Lower leg skin (tissue), 4 donors: ENCODE results near the gene CBX2. TPM values are rescaled to one million over a fixed set of nuclear protein-coding genes. Genes with fewer than 3 reads are reported as not detected.
"Not testable (repeated sequence)": the region's sequence is repeated elsewhere in the genome, so short reads cannot be mapped to it uniquely, and the experiment has no call there.

Experiments used
- DNase-seq, 2 donors: peaks; one replicate each; pipeline ENCODE4 v3.0.0-alpha.2; 2019; ENCODE audit warnings: low spot score in 2 of 2
- H3K4me3 ChIP-seq: fragments of 200-600 bp; sonication (generic); 2 replicates; pipeline ENCODE4 v1.5.1; 2017; ENCODE audit warnings: mild to moderate bottlenecking, low read depth; ENCODE audit not compliant: poor library complexity, severe bottlenecking
- CTCF ChIP-seq, 3 donors: fragments of 450-650 bp; IDR thresholded peaks; one replicate each; pipeline ENCODE4 v1.5.1; 2016; ENCODE audit warnings: antibody characterized with exemption in 3 of 3, mild to moderate bottlenecking in 3 of 3, moderate library complexity in 2 of 3
- POLR2A ChIP-seq, 2 donors: fragments of 450-650 bp; IDR thresholded peaks; one replicate each; pipeline ENCODE4 v1.6.1; 2016 to 2017; ENCODE audit warnings: antibody characterized with exemption in 2 of 2, mild to moderate bottlenecking in 1 of 2, moderate library complexity in 1 of 2
- WGBS, 2 donors: methylation state at CpG; one replicate each; pipeline ENCODE4 v1.1.5; 2018; 5-methylcytosine and 5-hydroxymethylcytosine counted together
- intact Hi-C: fragments of 100-400 bp; cut with DNase I; formaldehyde crosslinking; loops from one replicate; pipeline ENCODE4 v1.15.0; 2023; ENCODE audit warnings: low total_unique reads
- total RNA-seq, 4 donors: library from RNA; depleted of rRNA; stranded (reverse); fragments of >200 nt; gene quantifications; one replicate each; pipeline ENCODE4 v1.1.0, GENCODE V29; 2016

Gene CBX2
- total RNA-seq, 4 donors from 2014 or later = 1.9 to 3.8 (median 3.1) TPM

- H3K4me3 ChIP-seq = no peak overlapping the region
- no peak for DNase-seq
- TF ChIP-seq POLR2A (IDR thresholded peaks at IDR 0.05) (no peak), CTCF (IDR thresholded peaks at IDR 0.05) (no peak)
- intact Hi-C loops = no loop called here
- WGBS, 2 donors = 72 to 74% methylated on average over 25 to 28 of the region's 28 CpGs
Observed at GRCh38 chr17:79769570-79770506, 8.1 kb upstream of the CBX2 start.

DNA sequence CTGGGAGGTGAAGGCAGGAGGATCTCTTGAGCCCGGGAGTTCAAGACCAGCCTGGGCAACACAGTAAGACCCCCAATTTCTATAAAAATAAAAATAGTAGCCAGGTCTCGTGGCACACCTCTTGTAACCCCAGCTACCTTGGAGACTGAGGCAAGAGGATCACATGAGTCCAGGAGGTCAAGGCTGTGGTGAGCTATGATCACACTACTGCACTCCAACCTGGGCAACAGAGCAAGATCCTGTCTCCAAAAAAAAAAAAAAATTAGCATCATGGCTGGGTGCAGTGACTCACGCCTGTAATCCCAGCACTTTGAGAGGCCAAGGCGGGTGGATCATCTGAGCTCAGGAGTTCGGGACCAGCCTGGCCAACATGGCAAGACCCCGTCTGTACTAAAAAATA, 6.7 kb upstream of the CBX2 start:
- 89 to 90% methylated on average over 6 of the region's 6 CpGs for WGBS, 2 donors
- intact Hi-C loops = no loop called here
- H3K4me3 ChIP-seq = no peak overlapping the region
- no peak for DNase-seq
- TF ChIP-seq POLR2A (IDR thresholded peaks at IDR 0.05) (no peak), CTCF (IDR thresholded peaks at IDR 0.05) (no peak)

GRCh38 chr17:79772726-79773125, 5.2 kb upstream of the CBX2 start:
- DNase-seq, H3K4me3 ChIP-seq, intact Hi-C loops: not testable (repeated sequence)
- 71 to 80% methylated on average over 9 of the region's 9 CpGs for WGBS, 2 donors

DNA sequence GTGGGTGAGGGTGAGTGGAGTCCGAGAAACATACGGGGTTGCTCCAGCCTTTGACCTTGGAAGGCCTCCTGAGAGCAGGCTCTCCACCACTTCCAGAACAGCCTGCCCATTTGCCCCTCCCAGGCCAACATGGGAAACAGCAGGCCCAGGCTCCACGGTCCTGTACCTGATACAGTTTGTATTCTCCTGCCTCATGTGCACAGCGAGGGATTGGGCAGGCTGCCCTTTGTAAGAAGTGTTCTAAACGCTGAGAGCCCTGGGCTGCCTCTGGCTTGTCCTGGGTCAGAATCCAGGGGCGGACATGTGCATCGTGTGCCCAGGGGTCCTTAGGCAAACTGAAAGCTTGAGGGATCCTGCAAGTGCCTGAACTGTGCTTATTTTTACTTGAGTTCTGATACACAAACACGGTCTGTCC, 3.4 kb upstream of the CBX2 start:
- WGBS, 2 donors = 77 to 88% methylated on average over 8 of the region's 8 CpGs
- H3K4me3 ChIP-seq = no peak overlapping the region
- DNase-seq = no peak
- no peak for TF ChIP-seq CTCF (IDR thresholded peaks at IDR 0.05)
- no peak for TF ChIP-seq POLR2A (IDR thresholded peaks at IDR 0.05)
- intact Hi-C loops = no loop called here

- no peak for DNase-seq
- H3K4me3 ChIP-seq = no peak overlapping the region
- no peak for TF ChIP-seq POLR2A (IDR thresholded peaks at IDR 0.05)
- no peak for TF ChIP-seq CTCF (IDR thresholded peaks at IDR 0.05)
- 89% methylated on average over 6 of the region's 6 CpGs for WGBS, 2 donors
- intact Hi-C loops = loop anchor here (5.0 kb wide), 1 partner anchor 447 kb away; the partner anchor contains the start of genes SGSH and SLC26A11
Observed at GRCh38 chr17:79775632-79776031, 2.3 kb upstream of the CBX2 start.

GRCh38 chr17:79776376-79777119, 1.4 kb upstream of the CBX2 start:
- TF ChIP-seq POLR2A (IDR thresholded peaks at IDR 0.05) (no peak), CTCF (IDR thresholded peaks at IDR 0.05) (no peak)
- 60 to 67% methylated on average over 11 of the region's 11 CpGs for WGBS, 2 donors
- H3K4me3 ChIP-seq = no peak overlapping the region
- no peak for DNase-seq
- intact Hi-C loops = loop anchor here (5.0 kb wide), 1 partner anchor 446 kb away; the partner anchor contains the start of genes SGSH and SLC26A11
